ENCODE measurements around the gene HOXB2.
"Not testable (repeated sequence)": the region's sequence is repeated elsewhere in the genome, so short reads cannot be mapped to it uniquely, and the experiment has no call there.

Gene HOXB2

GRCh38 chr17:48544349-48545021 lies 424 bp downstream of the HOXB2 start:
- peak overlapping the region; percentile 63 for H3K4me3 ChIP-seq (ENCODE audit: low read depth, low read length)
- DNase-seq (ENCODE audit: low read depth), result no peak

GRCh38 chr17:48543854-48544348 lies 1.0 kb downstream of the HOXB2 start:
- DNase-seq (ENCODE audit: low read depth), result no peak
- H3K4me3 ChIP-seq (ENCODE audit: low read depth, low read length), result peak overlapping the region; percentile 63

GRCh38 chr17:48543107-48543853 lies 1.6 kb downstream of the HOXB2 start:
- DNase-seq (ENCODE audit: low read depth), result no peak
- H3K4me3 ChIP-seq (ENCODE audit: low read depth, low read length), result peak overlapping the region; percentile 63

- no peak for DNase-seq (ENCODE audit: low read depth)
- H3K4me3 ChIP-seq (ENCODE audit: low read depth, low read length), result peak overlapping the region; percentile 63
These were observed 2.2 kb downstream of the HOXB2 start for GRCh38 chr17:48542698-48543106.

- peak overlapping the region; percentile 63 for H3K4me3 ChIP-seq (ENCODE audit: low read depth, low read length)
- no peak for DNase-seq (ENCODE audit: low read depth)
These were observed 2.7 kb downstream of the HOXB2 start for GRCh38 chr17:48542114-48542656.

GRCh38 chr17:48541577-48542113 lies 3.3 kb downstream of the HOXB2 start:
- peak overlapping the region; percentile 63 for H3K4me3 ChIP-seq (ENCODE audit: low read depth, low read length)
- DNase-seq (ENCODE audit: low read depth), result no peak

GRCh38 chr17:48541036-48541576 lies 3.8 kb downstream of the HOXB2 start:
- peak overlapping the region; percentile 63 for H3K4me3 ChIP-seq (ENCODE audit: low read depth, low read length)
- no peak for DNase-seq (ENCODE audit: low read depth)

- no peak for DNase-seq (ENCODE audit: low read depth)
- no peak overlapping the region for H3K4me3 ChIP-seq (ENCODE audit: low read depth, low read length)
These were observed 4.7 kb downstream of the HOXB2 start for GRCh38 chr17:48540213-48540612.

- H3K4me3 ChIP-seq (ENCODE audit: low read depth, low read length), result no peak overlapping the region
- peak; percentile 57 for DNase-seq (ENCODE audit: low read depth)
These were observed 5.7 kb downstream of the HOXB2 start for GRCh38 chr17:48539177-48539576.

- H3K4me3 ChIP-seq (ENCODE audit: low read depth, low read length), result no peak overlapping the region
- no peak for DNase-seq (ENCODE audit: low read depth)
These were observed 7.6 kb downstream of the HOXB2 start for GRCh38 chr17:48537316-48537715.

- H3K4me3 ChIP-seq (ENCODE audit: low read depth, low read length); DNase-seq (ENCODE audit: low read depth): not testable (repeated sequence)
These were observed 8.9 kb downstream of the HOXB2 start for GRCh38 chr17:48535793-48536559.

- no peak for DNase-seq (ENCODE audit: low read depth)
- no peak overlapping the region for H3K4me3 ChIP-seq (ENCODE audit: low read depth, low read length)
These were observed 12.6 kb downstream of the HOXB2 start for GRCh38 chr17:48532261-48532660.

- H3K4me3 ChIP-seq (ENCODE audit: low read depth, low read length), result no peak within 1 kb of the TSS
- no peak for DNase-seq (ENCODE audit: low read depth)
These were observed 14.0 kb downstream of the HOXB2 start, which contains the start of gene HOXB1 for GRCh38 chr17:48530887-48531272. Gene HOXB1 (minus strand): TSS chr17:48531011. CDS start chr17:48530904, 107 bp downstream.

GRCh38 chr17:48530208-48530886 lies 14.6 kb downstream of the HOXB2 start:
- DNase-seq (ENCODE audit: low read depth), result no peak
- H3K4me3 ChIP-seq (ENCODE audit: low read depth, low read length), result no peak overlapping the region

GRCh38 chr17:48529683-48530009 lies 15.3 kb downstream of the HOXB2 start:
- DNase-seq (ENCODE audit: low read depth), result no peak
- no peak overlapping the region for H3K4me3 ChIP-seq (ENCODE audit: low read depth, low read length)

GRCh38 chr17:48528936-48529682 lies 15.8 kb downstream of the HOXB2 start:
- H3K4me3 ChIP-seq (ENCODE audit: low read depth, low read length), result no peak overlapping the region
- DNase-seq (ENCODE audit: low read depth), result no peak

GRCh38 chr17:48528153-48528935 lies 16.6 kb downstream of the HOXB2 start:
- no peak for DNase-seq (ENCODE audit: low read depth)

More at GRCh38 chr17:48528153-48528935, 16.6 kb downstream of the HOXB2 start:
- no peak overlapping the region for H3K4me3 ChIP-seq (ENCODE audit: low read depth, low read length)

Data from skeletal muscle cell (primary cell).